T-helper 1 cell treated with Interleukin-12 subunit alpha and Interleukin-12 subunit beta and Interleukin-4 antibody, amounts not matched to agents 30 ng/mL and 1 ng/mL, for 36 hours (primary cell): ENCODE results near the gene PGGHG. TPM values are rescaled to one million over a fixed set of nuclear protein-coding genes. Genes with fewer than 3 reads are reported as not detected.

Source experiments
- intact Hi-C: fragments of 100-400 bp; cut with micrococcal nuclease; formaldehyde crosslinking; loops from one replicate; pipeline ENCODE4 v1.15.1; 2024
- total RNA-seq: library from RNA; stranded (reverse); gene quantifications from 2 replicates; pipeline ENCODE4 v1.2.3, GENCODE V29; 2022

The PGGHG gene
- total RNA-seq, 1 donor from 2014 or later, result 235 TPM

GRCh38 chr11:268716-269145 lies 20.2 kb upstream of the PGGHG start:
- intact Hi-C loops, result loop anchor here (1.0 to 5.0 kb wide), 11 partner anchors 9 to 539 kb away; partner anchors contain the start of genes BET1L, IFITM1, PIDD1 and PSMD13

GRCh38 chr11:269146-269890 lies 19.6 kb upstream of the PGGHG start:
- intact Hi-C loops, result loop anchor here (1.0 to 5.0 kb wide), 11 partner anchors 8 to 538 kb away; partner anchors contain the start of genes BET1L, IFITM1, PIDD1 and PSMD13

- intact Hi-C loops, result no loop called here
Measured at GRCh38 chr11:270451-271318, 18.2 kb upstream of the PGGHG start.

GRCh38 chr11:271319-271715 lies 17.6 kb upstream of the PGGHG start:
- intact Hi-C loops, result no loop called here

GRCh38 chr11:272195-272930 lies 16.6 kb upstream of the PGGHG start:
- intact Hi-C loops, result no loop called here

GRCh38 chr11:272931-273198 lies 16.1 kb upstream of the PGGHG start:
- intact Hi-C loops, result no loop called here

GRCh38 chr11:276219-276618 lies 12.7 kb upstream of the PGGHG start:
- intact Hi-C loops, result no loop called here

GRCh38 chr11:278001-278951 lies 10.7 kb upstream of the PGGHG start, which contains the start of gene NLRP6:
NLRP6 (plus strand) TSS chr11:278407; CDS start chr11:278570, 163 bp downstream.
- intact Hi-C loops, result no loop called here

- intact Hi-C loops, result no loop called here
Measured at GRCh38 chr11:279040-279965, 9.6 kb upstream of the PGGHG start.

GRCh38 chr11:279966-280705 lies 8.8 kb upstream of the PGGHG start:
- intact Hi-C loops, result no loop called here

- intact Hi-C loops, result no loop called here
Measured at GRCh38 chr11:280706-281485, 8.0 kb upstream of the PGGHG start.

GRCh38 chr11:281486-282161 lies 7.3 kb upstream of the PGGHG start:
- intact Hi-C loops, result no loop called here

GRCh38 chr11:282171-282570 lies 6.8 kb upstream of the PGGHG start:
- intact Hi-C loops, result no loop called here

GRCh38 chr11:282630-283360 lies 6.1 kb upstream of the PGGHG start:
- intact Hi-C loops, result no loop called here

GRCh38 chr11:283405-284104 lies 5.4 kb upstream of the PGGHG start:
- intact Hi-C loops, result no loop called here
